Kidney (tissue), 14 donors: ENCODE results near the gene WDFY2. TPM values are rescaled to one million over a fixed set of nuclear protein-coding genes. Genes with fewer than 3 reads are reported as not detected.
"Not testable (repeated sequence)": the region's sequence is repeated elsewhere in the genome, so short reads cannot be mapped to it uniquely, and the experiment has no call there.

Experiments used
- DNase-seq, 5 donors: peaks; one replicate each; pipeline ENCODE4 v3.0.0-alpha.2; 2013 to 2020
- FAIRE-seq: peaks from 2 replicates; lab custom pipeline; 2012; peaks lifted over from hg19 to GRCh38; lab: Jason Lieb, UNC
- H3K27ac ChIP-seq, 2 donors: one replicate each; pipeline ENCODE4 v1.7.0; 2013; ENCODE audit warnings: low read depth in 2 of 2, low read length in 2 of 2, inconsistent platforms in 1 of 2
- H3K27me3 ChIP-seq: one replicate; pipeline ENCODE4 v1.7.1; 2013; ENCODE audit warnings: low read length, inconsistent platforms; ENCODE audit not compliant: control insufficient read depth, insufficient read depth
- H3K36me3 ChIP-seq, 3 donors: one replicate each; pipeline versions ENCODE4 v1.7.0 to v1.7.1; 2013; ENCODE audit warnings: low read length in 3 of 3, control low read depth in 1 of 3, inconsistent platforms in 1 of 3; ENCODE audit not compliant: insufficient read depth in 3 of 3, control insufficient read depth in 2 of 3
- H3K4me1 ChIP-seq, 3 donors: one replicate each; pipeline versions ENCODE4 v1.7.0 to v1.7.1; 2013; ENCODE audit warnings: low read length in 3 of 3, inconsistent platforms in 1 of 3, low read depth in 1 of 3; ENCODE audit not compliant: control insufficient read depth in 2 of 3, insufficient read depth in 2 of 3
- H3K4me3 ChIP-seq, 3 donors: one replicate each; pipeline versions ENCODE4 v1.7.0 to v1.8.1; 2013; ENCODE audit warnings: low read length in 3 of 3, control low read depth in 1 of 3, inconsistent platforms in 1 of 3
- H3K9ac ChIP-seq, 3 donors: one replicate each; pipeline versions ENCODE4 v1.7.0 to v1.7.1; 2013; ENCODE audit warnings: low read length in 3 of 3, control low read depth in 1 of 3, inconsistent platforms in 1 of 3
- H3K9me3 ChIP-seq, 3 donors: one replicate each; pipeline versions ENCODE4 v1.7.0 to v1.7.1; 2013; ENCODE audit warnings: low read length in 3 of 3, control low read depth in 1 of 3, inconsistent platforms in 1 of 3; ENCODE audit not compliant: control insufficient read depth in 2 of 3, insufficient read depth in 1 of 3
- CTCF ChIP-seq: IDR thresholded peaks from 3 replicates; pipeline ENCODE4 v1.5.1; 2012; ENCODE audit warnings: mild to moderate bottlenecking, moderate library complexity, borderline replicate concordance; ENCODE audit not compliant: insufficient read depth; ENCODE audit errors: extremely low read depth
- intact Hi-C: fragments of 100-400 bp; cut with DNase I; formaldehyde crosslinking; loops from one replicate; pipeline ENCODE4 v1.11.1; 2022
- polyA plus RNA-seq: library from polyadenylated mRNA; stranded (reverse); fragments of 350-450 nt; fragmentation: Illumina TruSeq; extraction: RNeasy Lipid Tissue Mini Kit (QIAGEN cat#74804); gene quantifications from one replicate; pipeline ENCODE4 v1.2.3, GENCODE V29; 2014; ENCODE audit warnings: low read depth, low replicate concordance; ENCODE audit not compliant: insufficient read depth
- total RNA-seq: library from RNA; stranded (reverse); fragmentation: NEBNext Ultra II Directional; extraction: Animal tissue kit (Norgen Biotek cat#: 25700); gene quantifications from one replicate; pipeline ENCODE4 v1.2.1, GENCODE V29; 2021
- donor health status: control.
- donor health status: control.
- donor health status: control.
- donor health status: control.
- donor health status: control.
- donor health status: DM: yes; HTN: yes; CAD: no.
- donor health status: Normal renal cell carcinoma (clear cell type).

The WDFY2 gene
- total and polyA plus RNA-seq, 2 donors from 2014 or later, result 4.8 to 13.0 TPM

- no peak overlapping the region for H3K9ac ChIP-seq
- H3K27ac ChIP-seq, result no peak overlapping the region
- FAIRE-seq, result no peak
Measured at GRCh38 chr13:51564252-51564651, 20.0 kb upstream of the WDFY2 start.

GRCh38 chr13:51564671-51565070, 19.6 kb upstream of the WDFY2 start:
- DNase-seq (no peak), FAIRE-seq (no peak)
- Histone ChIP-seq H3K9ac (no peak overlapping the region), H3K4me1 (peaks cover 0 to 5% (median 0%) of the 10 kb centered on the region in 3 donors), H3K4me3 (no peak overlapping the region), H3K27me3 (no peaks in the 10 kb centered on the region), H3K9me3 (no peaks in the 10 kb centered on the region), H3K27ac (no peak overlapping the region), H3K36me3 (no peaks in the 10 kb centered on the region)
- intact Hi-C loops, result no loop called here
- no peak for TF ChIP-seq CTCF

More at GRCh38 chr13:51564252-51564651, 20.0 kb upstream of the WDFY2 start:
- Histone ChIP-seq H3K9me3 (no peaks in the 10 kb centered on the region), H3K4me1 (peaks cover 0 to 5% (median 0%) of the 10 kb centered on the region in 3 donors), H3K4me3 (no peak overlapping the region), H3K36me3 (no peaks in the 10 kb centered on the region), H3K27me3 (no peaks in the 10 kb centered on the region)
- intact Hi-C loops, result no loop called here
- TF ChIP-seq CTCF, result no peak
- no peak for DNase-seq

- intact Hi-C loops, H3K27ac ChIP-seq, DNase-seq, H3K9me3 ChIP-seq, FAIRE-seq, H3K4me3 ChIP-seq, H3K36me3 ChIP-seq, H3K27me3 ChIP-seq, H3K4me1 ChIP-seq, H3K9ac ChIP-seq: not testable (repeated sequence)
Measured at GRCh38 chr13:51569001-51569400, 15.3 kb upstream of the WDFY2 start.

GRCh38 chr13:51576754-51577153, 7.5 kb upstream of the WDFY2 start:
- Histone ChIP-seq H3K27me3 (no peaks in the 10 kb centered on the region), H3K36me3 (no peaks in the 10 kb centered on the region), H3K4me1 (no peaks in the 10 kb centered on the region), H3K9ac (no peak overlapping the region), H3K4me3 (no peak overlapping the region), H3K9me3 (no peaks in the 10 kb centered on the region), H3K27ac (no peak overlapping the region)
- intact Hi-C loops, result no loop called here
- DNase-seq (no peak), FAIRE-seq (no peak)
- no peak for TF ChIP-seq CTCF
